Transverse colon (tissue), 4 donors: ENCODE results near the gene DLG2. TPM values are rescaled to one million over a fixed set of nuclear protein-coding genes. Genes with fewer than 3 reads are reported as not detected.

Experiments
- DNase-seq: peaks from one replicate; pipeline ENCODE4 v3.0.0-alpha.2; 2019
- H3K27ac ChIP-seq, 4 donors: fragments of 200-600 bp; sonication (generic); 2 replicates each; pipeline ENCODE4 v1.5.1; 2016 to 2018; ENCODE audit warnings: inconsistent platforms in 4 of 4
- H3K27me3 ChIP-seq: fragments of 200-600 bp; sonication (generic); 2 replicates; pipeline ENCODE4 v1.5.1; 2017; ENCODE audit warnings: inconsistent platforms
- H3K36me3 ChIP-seq, 4 donors: fragments of 200-600 bp; sonication (generic); 2 replicates each; pipeline ENCODE4 v1.5.1; 2017 to 2019; ENCODE audit warnings: inconsistent platforms in 4 of 4
- H3K4me1 ChIP-seq, 4 donors: fragments of 200-600 bp; sonication (generic); 2 replicates each; pipeline ENCODE4 v1.5.1; 2017 to 2020; ENCODE audit warnings: inconsistent platforms in 4 of 4
- H3K4me3 ChIP-seq, 4 donors: fragments of 200-600 bp; sonication (generic); 1 replicate in 1 of 4; 2 replicates in 3 of 4; pipeline versions ENCODE4 v1.5.1 to v1.6.1; 2017 to 2019; ENCODE audit warnings: inconsistent platforms in 4 of 4
- H3K9me3 ChIP-seq, 2 donors: fragments of 200-600 bp; sonication (generic); 2 replicates each; pipeline ENCODE4 v1.5.1; 2017 to 2019; ENCODE audit warnings: inconsistent platforms in 2 of 2
- CTCF ChIP-seq, 5 experiments: fragments of 200-600 bp in 3 of 5; fragments of 450-650 bp in 2 of 5; sonication (generic) in 3 of 5; IDR thresholded peaks; 1 replicate in 2 of 5; 2 replicates in 3 of 5; pipeline ENCODE4 v1.5.1; 2016 to 2017; ENCODE audit warnings: antibody characterized with exemption in 5 of 5, inconsistent platforms in 3 of 5, mild to moderate bottlenecking in 2 of 5, moderate library complexity in 1 of 5
- EP300 ChIP-seq: sonication (generic); formaldehyde crosslinking; IDR thresholded peaks from one replicate; pipeline ENCODE4 v1.6.1; 2017; ENCODE audit warnings: antibody characterized with exemption, low read depth
- POLR2A ChIP-seq: fragments of 450-650 bp; IDR thresholded peaks from one replicate; pipeline ENCODE4 v1.6.1; 2016; ENCODE audit warnings: antibody characterized with exemption, mild to moderate bottlenecking, moderate library complexity
- POLR2AphosphoS5 ChIP-seq, 3 donors: sonication (generic); formaldehyde crosslinking; IDR thresholded peaks; one replicate each; pipeline ENCODE4 v1.6.1; 2016; ENCODE audit warnings: antibody characterized with exemption in 3 of 3
- WGBS, 2 donors: methylation state at CpG; one replicate each; pipeline ENCODE4 v1.1.5; 2018; ENCODE audit warnings: low coverage in 1 of 2; 5-methylcytosine and 5-hydroxymethylcytosine counted together
- in situ Hi-C, 4 donors: fragments of 200-750 bp; cut with MboI; loops; one replicate each; pipeline versions ENCODE4 v1.15.0 to v1.15.1; 2017; ENCODE audit warnings: low sequenced_read_pairs in 3 of 4, low pct_ligation_motif_present in 1 of 4, low pct_unique_long_range_greater_than_20kb in 1 of 4
- intact Hi-C: fragments of 100-400 bp; cut with DNase I; formaldehyde crosslinking; loops from one replicate; pipeline ENCODE4 v1.15.1; 2023; ENCODE audit warnings: low total_unique reads
- total RNA-seq, 4 donors: library from RNA; depleted of rRNA; stranded (reverse); fragments of >200 nt; gene quantifications; one replicate each; pipeline ENCODE4 v1.1.0, GENCODE V29; 2016

Gene DLG2
- total RNA-seq, 4 donors from 2014 or later, result 1.9 to 28.3 (median 3.7) TPM

GRCh38 chr11:83768489-83768888 is 1858.7 kb downstream of the DLG2 start:
- DNase-seq, result no peak
- no peaks in the 10 kb centered on the region for H3K27me3 ChIP-seq
- H3K36me3 ChIP-seq, result no peaks in the 10 kb centered on the region
- H3K9me3 ChIP-seq, result no peaks in the 10 kb centered on the region
- no peak overlapping the region for H3K4me3 ChIP-seq
- in situ Hi-C loops, result no loop called here
- WGBS, 2 donors, result 41 to 43% methylated on average over 3 of the region's 3 CpGs
- TF ChIP-seq EP300 (no peak), CTCF (IDR thresholded peaks at IDR 0.05) (no peak), POLR2A (no peak), POLR2AphosphoS5 (IDR thresholded peaks at IDR 0.05) (no peak)
- H3K27ac ChIP-seq, result no peak overlapping the region
- H3K4me1 ChIP-seq, result no peaks in the 10 kb centered on the region
- intact Hi-C loops, result no loop called here

- H3K4me3 ChIP-seq, result no peak overlapping the region
- no peak for DNase-seq
- TF ChIP-seq POLR2A (no peak), CTCF (IDR thresholded peaks at IDR 0.05) (no peak)
- no peaks in the 10 kb centered on the region for H3K36me3 ChIP-seq
- 84 to 91% methylated on average over 4 of the region's 4 CpGs for WGBS, 2 donors
- H3K4me1 ChIP-seq, result no peaks in the 10 kb centered on the region
- no peaks in the 10 kb centered on the region for H3K27me3 ChIP-seq
- in situ Hi-C loops (no loop called here), intact Hi-C loops (no loop called here)
- no peaks in the 10 kb centered on the region for H3K9me3 ChIP-seq
- H3K27ac ChIP-seq, result no peak overlapping the region
Measured at GRCh38 chr11:83766932-83767331, 1860.2 kb downstream of the DLG2 start.

GRCh38 chr11:83764643-83765042 is 1862.5 kb downstream of the DLG2 start:
- intact Hi-C loops (no loop called here), in situ Hi-C loops (no loop called here)
- no peaks in the 10 kb centered on the region for H3K36me3 ChIP-seq
- no peak overlapping the region for H3K27ac ChIP-seq
- TF ChIP-seq POLR2AphosphoS5 (IDR thresholded peaks at IDR 0.05), result no peak
- no peak for TF ChIP-seq EP300
- TF ChIP-seq CTCF (IDR thresholded peaks at IDR 0.05), result no peak
- no peak for TF ChIP-seq POLR2A
- H3K9me3 ChIP-seq, result no peaks in the 10 kb centered on the region
- 37 to 45% methylated on average over 2 of the region's 2 CpGs for WGBS, 2 donors
- H3K4me1 ChIP-seq, result no peaks in the 10 kb centered on the region
- no peak for DNase-seq
- no peak overlapping the region for H3K4me3 ChIP-seq
- H3K27me3 ChIP-seq, result no peaks in the 10 kb centered on the region

GRCh38 chr11:83760932-83761331 is 1866.2 kb downstream of the DLG2 start:
- H3K4me1 ChIP-seq, result no peaks in the 10 kb centered on the region
- H3K36me3 ChIP-seq, result no peaks in the 10 kb centered on the region
- in situ Hi-C loops, result no loop called here
- WGBS, 2 donors, result 57% methylated on average over 1 of the region's 1 CpG
- no peak for DNase-seq
- no peaks in the 10 kb centered on the region for H3K9me3 ChIP-seq
- no peaks in the 10 kb centered on the region for H3K27me3 ChIP-seq
- H3K4me3 ChIP-seq, result no peak overlapping the region
- H3K27ac ChIP-seq, result no peak overlapping the region
- intact Hi-C loops, result no loop called here
- TF ChIP-seq POLR2A, result no peak
- TF ChIP-seq CTCF (IDR thresholded peaks at IDR 0.05), result no peak
- TF ChIP-seq EP300, result no peak
- TF ChIP-seq POLR2AphosphoS5 (IDR thresholded peaks at IDR 0.05), result no peak
